Fibroblast of skin of scalp (primary cell): Measurements from ENCODE around the gene TADA2B.
"Not testable (repeated sequence)": the region's sequence is repeated elsewhere in the genome, so short reads cannot be mapped to it uniquely, and the experiment has no call there.

Experiments
- DNase-seq: peaks from one replicate; pipeline ENCODE4 v3.0.0-alpha.2; 2013

The TADA2B gene

GRCh38 chr4:7083597-7084563 lies 40.7 kb downstream of the TADA2B start:
- DNase-seq = no peak

- DNase-seq = not testable (repeated sequence)
These were observed 41.4 kb downstream of the TADA2B start for GRCh38 chr4:7084564-7084961.

GRCh38 chr4:7086384-7086783 lies 43.2 kb downstream of the TADA2B start:
- DNase-seq = no peak

- no peak for DNase-seq
These were observed 43.9 kb downstream of the TADA2B start for GRCh38 chr4:7087036-7087435.

- no peak for DNase-seq
These were observed 46.2 kb downstream of the TADA2B start for GRCh38 chr4:7089213-7089986.

- no peak for DNase-seq
These were observed 48.9 kb downstream of the TADA2B start for GRCh38 chr4:7092026-7092425.

GRCh38 chr4:7094916-7095315 lies 51.7 kb downstream of the TADA2B start:
- no peak for DNase-seq

GRCh38 chr4:7095611-7096155 lies 52.5 kb downstream of the TADA2B start:
- no peak for DNase-seq

GRCh38 chr4:7096236-7096635 lies 53.1 kb downstream of the TADA2B start:
- no peak for DNase-seq

GRCh38 chr4:7101692-7102515 lies 58.7 kb downstream of the TADA2B start:
- DNase-seq = peak; percentile 62

- not testable (repeated sequence) for DNase-seq
These were observed 59.3 kb downstream of the TADA2B start for GRCh38 chr4:7102516-7102909.

- DNase-seq = peak; percentile 74
These were observed 59.9 kb downstream of the TADA2B start for GRCh38 chr4:7103031-7103606.

GRCh38 chr4:7103607-7104365 lies 60.6 kb downstream of the TADA2B start:
- no peak for DNase-seq

GRCh38 chr4:7104366-7105031 lies 61.3 kb downstream of the TADA2B start:
- DNase-seq = no peak

- no peak for DNase-seq
These were observed 62.1 kb downstream of the TADA2B start for GRCh38 chr4:7105276-7105675.

GRCh38 chr4:7107166-7107905 lies 64.2 kb downstream of the TADA2B start:
- no peak for DNase-seq
